ENCODE measurements around the gene FUBP3.

FUBP3 gene

DNA sequence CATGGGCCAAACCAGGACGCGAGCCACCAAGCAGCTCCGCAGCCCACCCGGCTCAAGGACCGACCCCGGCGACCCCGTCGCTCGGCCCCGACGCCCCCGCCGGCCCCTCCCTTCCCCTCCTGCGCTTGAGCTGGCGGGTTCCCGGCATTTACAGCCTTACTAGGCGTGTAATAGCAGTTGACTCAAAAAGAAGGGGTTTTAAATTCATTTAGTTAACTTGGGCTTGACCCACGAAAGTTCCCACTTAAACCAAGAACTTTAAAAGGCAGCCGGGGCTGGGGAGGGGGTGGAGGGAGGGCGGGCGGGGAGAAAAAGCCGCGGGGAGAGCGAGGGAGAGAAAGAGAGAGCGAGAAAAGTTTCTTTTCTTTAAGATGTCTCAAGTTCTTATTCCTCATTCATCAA, 85.7 kb downstream of the FUBP3 start:
- DNase-seq (ENCODE audit: low read depth in 2 of 2), result no peak
- TF ChIP-seq, protein P1, sequence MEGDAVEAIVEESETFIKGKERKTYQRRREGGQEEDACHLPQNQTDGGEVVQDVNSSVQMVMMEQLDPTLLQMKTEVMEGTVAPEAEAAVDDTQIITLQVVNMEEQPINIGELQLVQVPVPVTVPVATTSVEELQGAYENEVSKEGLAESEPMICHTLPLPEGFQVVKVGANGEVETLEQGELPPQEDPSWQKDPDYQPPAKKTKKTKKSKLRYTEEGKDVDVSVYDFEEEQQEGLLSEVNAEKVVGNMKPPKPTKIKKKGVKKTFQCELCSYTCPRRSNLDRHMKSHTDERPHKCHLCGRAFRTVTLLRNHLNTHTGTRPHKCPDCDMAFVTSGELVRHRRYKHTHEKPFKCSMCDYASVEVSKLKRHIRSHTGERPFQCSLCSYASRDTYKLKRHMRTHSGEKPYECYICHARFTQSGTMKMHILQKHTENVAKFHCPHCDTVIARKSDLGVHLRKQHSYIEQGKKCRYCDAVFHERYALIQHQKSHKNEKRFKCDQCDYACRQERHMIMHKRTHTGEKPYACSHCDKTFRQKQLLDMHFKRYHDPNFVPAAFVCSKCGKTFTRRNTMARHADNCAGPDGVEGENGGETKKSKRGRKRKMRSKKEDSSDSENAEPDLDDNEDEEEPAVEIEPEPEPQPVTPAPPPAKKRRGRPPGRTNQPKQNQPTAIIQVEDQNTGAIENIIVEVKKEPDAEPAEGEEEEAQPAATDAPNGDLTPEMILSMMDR (IDR thresholded peaks at IDR 0.05; ENCODE audit: low read depth, low read length), result no peak
- no peak overlapping the region for H3K4me3 ChIP-seq (replicated peaks in 1 of 2; ENCODE audit: low read depth in 2 of 2, low read length in 2 of 2)

DNA sequence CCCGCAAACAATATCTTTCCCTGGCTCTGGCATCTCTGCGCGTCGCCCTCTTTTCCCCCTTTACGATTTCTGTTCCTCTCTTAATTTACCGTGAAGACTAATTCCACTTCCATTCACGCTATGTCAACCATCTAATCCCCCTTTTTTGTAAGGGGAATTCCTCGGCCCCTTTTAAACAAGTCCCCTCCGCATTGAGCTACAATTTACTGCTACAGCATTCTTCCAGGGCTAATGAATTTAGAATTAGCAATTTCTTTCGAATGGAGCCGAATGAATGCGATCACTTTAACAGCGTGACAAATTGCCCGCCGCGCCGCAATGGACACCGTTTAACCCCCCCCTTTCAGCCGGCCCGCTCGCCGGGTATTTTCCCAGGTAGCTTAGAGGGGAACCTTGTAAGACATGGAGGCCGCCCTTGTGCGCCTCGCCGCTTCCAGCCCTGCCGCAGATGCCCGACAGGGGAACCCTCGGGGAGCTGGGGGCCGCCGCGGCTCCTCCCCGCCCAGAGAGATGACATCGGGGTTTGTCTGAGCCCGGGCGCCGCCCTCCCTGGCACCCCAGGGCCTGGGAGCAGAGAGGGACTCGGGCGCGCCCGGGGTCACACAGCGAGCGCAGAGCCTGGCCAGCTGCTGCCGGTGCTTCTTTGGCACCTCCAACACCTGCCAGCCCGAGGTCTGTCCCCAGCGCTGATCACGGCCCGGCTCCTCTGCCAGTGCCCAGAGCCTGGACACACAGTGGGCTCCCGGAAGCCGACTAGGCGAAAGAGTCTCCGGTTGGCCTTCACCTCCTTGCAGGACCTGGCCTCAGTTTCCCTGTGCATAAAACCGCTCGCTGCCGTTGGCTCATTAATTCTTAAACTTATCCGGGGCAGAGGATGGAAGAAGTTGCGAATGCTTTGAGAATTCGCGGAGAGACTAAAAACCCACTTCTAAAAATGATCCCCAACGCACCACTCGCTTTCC, 86.3 kb downstream of the FUBP3 start:
- TF ChIP-seq, protein P1 (IDR thresholded peaks at IDR 0.05; ENCODE audit: low read depth, low read length), result no peak
- no peak for DNase-seq (ENCODE audit: low read depth in 2 of 2)
- no peak overlapping the region for H3K4me3 ChIP-seq (replicated peaks in 1 of 2; ENCODE audit: low read depth in 2 of 2, low read length in 2 of 2)

DNA sequence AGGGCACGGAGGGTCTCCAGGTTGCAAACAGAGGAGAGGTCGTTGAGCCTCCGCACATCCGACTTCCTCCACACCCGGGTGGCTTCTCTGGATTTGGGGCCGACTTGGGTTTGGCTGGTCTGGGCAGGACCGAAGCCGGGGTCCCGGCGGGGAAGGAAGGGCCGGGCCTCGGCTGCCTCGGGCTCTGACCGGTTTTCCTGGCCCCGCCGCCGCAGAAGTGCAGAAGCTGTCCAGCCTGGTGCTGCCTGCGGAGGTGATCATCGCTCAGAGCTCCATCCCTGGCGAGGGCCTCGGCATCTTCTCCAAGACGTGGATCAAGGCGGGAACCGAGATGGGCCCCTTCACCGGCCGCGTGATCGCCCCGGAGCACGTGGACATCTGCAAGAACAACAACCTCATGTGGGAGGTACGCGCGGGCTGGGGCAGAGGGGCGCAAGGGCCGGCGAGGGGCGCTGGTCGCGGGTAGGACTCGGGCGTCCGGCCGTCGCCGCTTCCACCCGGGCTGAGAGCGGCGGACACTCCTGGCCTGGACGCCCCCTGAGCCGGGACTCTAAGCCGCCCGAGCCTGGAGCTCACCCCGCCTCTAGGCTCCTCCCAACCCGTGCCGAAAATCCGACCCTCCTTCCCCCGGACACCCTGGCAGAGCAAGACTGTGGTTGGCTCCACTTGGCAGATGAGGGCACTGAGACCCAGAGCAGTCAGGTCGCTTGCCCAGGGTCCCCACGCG, 87.2 kb downstream of the FUBP3 start:
- no peak overlapping the region for H3K4me3 ChIP-seq (replicated peaks in 1 of 2; ENCODE audit: low read depth in 2 of 2, low read length in 2 of 2)
- no peak for DNase-seq (ENCODE audit: low read depth in 2 of 2)
- TF ChIP-seq, protein P1 (IDR thresholded peaks at IDR 0.05; ENCODE audit: low read depth, low read length), result no peak

DNA sequence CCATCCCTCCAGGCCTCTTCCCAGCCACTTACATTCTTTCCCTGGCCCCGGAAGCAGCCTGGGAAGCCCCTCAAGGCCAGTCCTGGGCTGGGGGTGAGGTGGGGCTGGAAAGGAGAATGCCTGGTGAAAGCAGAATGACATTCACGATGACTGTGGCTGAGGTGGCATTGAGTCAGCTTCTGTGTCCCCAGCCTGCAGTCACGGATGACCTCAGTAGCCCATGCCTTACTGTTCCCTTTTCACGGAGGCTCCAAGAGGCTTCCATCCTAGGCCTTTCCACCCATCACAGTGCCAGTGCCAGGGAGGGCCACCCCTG, 87.7 kb downstream of the FUBP3 start:
- DNase-seq (ENCODE audit: low read depth in 2 of 2), result no peak
- no peak overlapping the region for H3K4me3 ChIP-seq (replicated peaks in 1 of 2; ENCODE audit: low read depth in 2 of 2, low read length in 2 of 2)
- TF ChIP-seq, protein P1 (IDR thresholded peaks at IDR 0.05; ENCODE audit: low read depth, low read length), result no peak

DNA sequence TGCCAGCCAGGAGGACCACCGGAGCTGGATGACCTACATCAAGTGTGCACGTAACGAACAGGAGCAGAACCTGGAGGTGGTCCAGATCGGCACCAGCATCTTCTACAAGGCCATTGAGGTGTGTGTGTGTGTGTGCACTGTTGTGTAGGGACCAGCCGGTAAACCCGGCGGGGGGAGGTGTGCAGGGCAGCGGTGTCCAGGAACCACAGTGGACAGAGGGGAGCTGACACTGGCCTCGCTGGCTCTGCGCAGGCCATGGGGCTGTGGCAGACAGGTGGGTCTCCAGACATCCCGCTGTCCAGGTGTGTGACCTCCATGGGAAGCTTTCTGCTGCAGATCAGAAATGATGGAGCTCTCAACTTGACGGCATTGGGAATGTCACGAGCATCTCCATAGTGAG, 88.8 kb downstream of the FUBP3 start:
- TF ChIP-seq, protein P1 (IDR thresholded peaks at IDR 0.05; ENCODE audit: low read depth, low read length), result no peak
- DNase-seq (ENCODE audit: low read depth in 2 of 2), result no peak
- H3K4me3 ChIP-seq (replicated peaks in 1 of 2; ENCODE audit: low read depth in 2 of 2, low read length in 2 of 2), result no peak overlapping the region

DNA sequence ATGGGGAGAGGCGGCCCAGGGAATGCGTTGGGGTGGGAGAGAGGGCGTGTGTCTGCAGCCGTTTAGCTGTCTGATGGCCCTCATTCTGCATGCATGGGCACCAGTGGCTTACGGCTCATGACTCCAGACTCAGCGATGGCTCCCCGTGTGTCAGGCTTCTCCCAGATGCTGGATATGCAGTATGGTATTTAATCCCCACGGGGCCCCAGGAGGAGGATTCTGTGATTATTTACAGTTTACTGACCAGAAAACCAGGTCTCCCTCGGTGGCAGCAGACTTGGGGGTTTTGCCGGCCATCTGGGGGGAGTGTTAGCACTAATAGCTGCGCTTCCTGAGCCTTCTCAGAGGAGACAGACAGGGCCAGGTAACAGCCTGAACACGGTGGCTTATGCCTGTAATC, 89.3 kb downstream of the FUBP3 start:
- TF ChIP-seq, protein P1 (IDR thresholded peaks at IDR 0.05; ENCODE audit: low read depth, low read length), result no peak
- H3K4me3 ChIP-seq (replicated peaks in 1 of 2; ENCODE audit: low read depth in 2 of 2, low read length in 2 of 2), result no peak overlapping the region
- DNase-seq (ENCODE audit: low read depth in 2 of 2), result no peak
